ENCODE data around the gene TFRC.
"Not testable (repeated sequence)": the region's sequence is repeated elsewhere in the genome, so short reads cannot be mapped to it uniquely, and the experiment has no call there.

Gene TFRC

DNA sequence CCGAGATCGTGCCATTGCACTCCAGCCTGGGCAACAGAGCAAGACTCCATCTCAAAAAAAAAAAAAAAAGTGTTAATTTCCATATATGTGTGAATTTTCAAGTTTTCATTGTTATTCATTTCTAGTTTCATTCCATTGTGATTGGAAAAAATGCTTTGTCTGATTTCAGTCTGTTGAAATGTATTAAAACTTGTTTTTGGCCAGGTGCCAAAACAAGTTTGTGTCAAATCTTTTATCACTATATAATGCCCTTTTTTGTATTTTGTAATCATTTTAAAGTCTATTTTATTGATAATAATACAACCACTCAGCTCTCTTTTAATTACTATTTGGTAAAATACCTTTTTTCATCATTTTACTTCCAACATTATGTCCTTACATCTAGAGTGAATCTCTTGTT lies 42.5 kb downstream of the TFRC start:
- no peak for TF ChIP-seq ZFX (IDR thresholded peaks at IDR 0.05)
- TF ChIP-seq, protein P1, sequence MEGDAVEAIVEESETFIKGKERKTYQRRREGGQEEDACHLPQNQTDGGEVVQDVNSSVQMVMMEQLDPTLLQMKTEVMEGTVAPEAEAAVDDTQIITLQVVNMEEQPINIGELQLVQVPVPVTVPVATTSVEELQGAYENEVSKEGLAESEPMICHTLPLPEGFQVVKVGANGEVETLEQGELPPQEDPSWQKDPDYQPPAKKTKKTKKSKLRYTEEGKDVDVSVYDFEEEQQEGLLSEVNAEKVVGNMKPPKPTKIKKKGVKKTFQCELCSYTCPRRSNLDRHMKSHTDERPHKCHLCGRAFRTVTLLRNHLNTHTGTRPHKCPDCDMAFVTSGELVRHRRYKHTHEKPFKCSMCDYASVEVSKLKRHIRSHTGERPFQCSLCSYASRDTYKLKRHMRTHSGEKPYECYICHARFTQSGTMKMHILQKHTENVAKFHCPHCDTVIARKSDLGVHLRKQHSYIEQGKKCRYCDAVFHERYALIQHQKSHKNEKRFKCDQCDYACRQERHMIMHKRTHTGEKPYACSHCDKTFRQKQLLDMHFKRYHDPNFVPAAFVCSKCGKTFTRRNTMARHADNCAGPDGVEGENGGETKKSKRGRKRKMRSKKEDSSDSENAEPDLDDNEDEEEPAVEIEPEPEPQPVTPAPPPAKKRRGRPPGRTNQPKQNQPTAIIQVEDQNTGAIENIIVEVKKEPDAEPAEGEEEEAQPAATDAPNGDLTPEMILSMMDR (conservative IDR thresholded peaks at IDR 0.05): no peak
- no peak overlapping the region for H3K27ac ChIP-seq

DNA sequence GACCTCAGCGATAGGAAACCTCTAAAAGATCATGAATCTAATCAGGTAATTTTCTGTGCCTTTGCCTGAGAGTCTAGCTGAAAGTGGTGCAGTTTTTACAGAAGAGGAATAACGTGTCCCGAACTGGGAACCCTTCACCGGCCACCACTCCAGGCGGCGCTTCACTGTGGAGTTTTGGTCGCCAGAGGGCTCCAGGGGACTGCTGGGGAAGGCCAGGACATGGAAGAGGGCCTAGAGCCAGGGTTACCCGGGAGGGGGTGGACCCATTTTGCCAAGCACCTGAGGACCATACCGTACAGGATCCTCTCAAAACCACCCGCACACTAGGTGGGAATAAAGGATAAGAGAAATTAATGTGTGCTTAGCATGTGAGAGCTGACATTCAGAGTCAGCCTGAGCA lies 55.8 kb downstream of the TFRC start:
- H3K27ac ChIP-seq: not testable (repeated sequence)
- TF ChIP-seq, protein P1 (conservative IDR thresholded peaks at IDR 0.05): peak; percentile 86

DNA sequence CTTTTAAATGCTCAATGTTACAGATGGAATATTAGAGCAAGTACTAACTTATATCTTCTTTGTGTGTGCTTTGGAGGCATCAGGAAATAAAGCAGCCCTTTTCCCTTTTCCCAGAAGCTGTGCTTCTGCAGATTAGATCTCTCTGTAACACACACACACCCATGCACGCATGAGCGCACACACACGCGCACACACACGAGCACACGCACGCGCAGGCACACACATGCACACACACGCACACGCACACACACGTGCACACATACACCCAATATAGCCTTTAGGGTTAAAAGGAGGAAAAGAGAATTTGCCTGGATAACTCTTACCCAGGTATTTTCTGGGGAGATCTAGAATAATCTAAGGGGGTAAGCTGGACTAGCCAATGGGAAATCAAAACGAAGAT lies 56.9 kb downstream of the TFRC start:
- TF ChIP-seq, protein P1 (conservative IDR thresholded peaks at IDR 0.05): no peak
- no peak for TF ChIP-seq ZFX (IDR thresholded peaks at IDR 0.05)
- H3K27ac ChIP-seq: no peak overlapping the region

DNA sequence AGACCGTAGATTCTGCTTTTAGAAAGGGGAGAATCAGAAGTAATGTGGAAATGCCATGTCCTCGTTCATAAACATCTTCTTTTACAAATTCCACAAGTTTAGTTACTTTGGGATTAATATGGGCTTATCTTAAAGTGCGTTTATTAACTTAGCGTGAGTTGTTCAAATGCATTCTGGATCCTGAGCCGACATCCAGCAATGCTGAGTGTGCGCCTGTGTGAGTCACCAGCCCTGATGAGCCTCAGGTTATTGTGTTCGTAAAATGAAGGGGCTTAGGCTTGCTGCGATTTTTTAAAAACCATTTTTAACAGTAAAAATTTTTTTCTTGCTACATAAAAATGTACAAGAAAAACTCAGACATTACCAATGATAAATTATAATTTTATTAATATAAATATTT lies 57.9 kb downstream of the TFRC start:
- no peak for TF ChIP-seq ZFX (IDR thresholded peaks at IDR 0.05)
- TF ChIP-seq, protein P1 (conservative IDR thresholded peaks at IDR 0.05): no peak
- no peak overlapping the region for H3K27ac ChIP-seq

DNA sequence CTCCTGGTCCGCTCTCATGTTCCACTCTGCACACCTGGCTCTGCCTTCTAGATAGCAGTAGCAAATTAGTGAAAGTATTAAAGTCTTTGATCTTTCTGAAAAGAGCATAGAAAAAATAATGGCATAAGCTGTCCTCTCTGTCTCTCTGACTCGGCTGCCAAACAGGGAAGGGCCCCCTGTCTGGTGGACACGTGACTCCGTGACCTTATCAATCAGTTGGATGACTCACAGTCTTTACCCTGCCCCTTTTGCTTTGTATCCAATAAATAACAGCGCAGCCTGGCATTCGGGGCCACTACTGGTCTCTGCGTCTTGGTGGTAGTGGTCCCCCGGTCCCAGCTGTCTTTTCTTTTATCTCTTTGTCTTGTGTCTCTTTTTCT lies 59.4 kb downstream of the TFRC start:
- H3K27ac ChIP-seq: peak overlapping the region; percentile 31; the same call in 1 of the 2 replicates

DNA sequence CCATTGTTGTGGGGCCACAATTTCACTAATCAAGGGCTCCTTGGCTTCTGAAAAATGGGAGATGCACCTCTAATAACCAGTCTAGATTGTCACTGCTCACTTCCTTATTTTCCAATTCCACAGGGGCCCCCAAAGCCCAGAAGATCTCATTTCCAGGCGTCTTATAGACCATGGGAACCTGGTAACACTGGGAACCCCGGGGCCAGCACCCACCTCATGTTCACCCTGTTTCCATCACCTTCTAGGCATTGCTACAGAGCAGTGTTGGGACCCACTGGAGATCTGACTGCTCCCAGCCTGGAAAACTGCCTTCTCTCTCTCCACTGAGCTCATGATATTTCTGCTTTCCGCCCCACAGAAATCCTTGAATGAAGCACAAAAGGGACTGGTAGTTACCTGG lies 61.5 kb downstream of the TFRC start:
- H3K27ac ChIP-seq: peak overlapping the region; percentile 17; the same call in 1 of the 2 replicates
- TF ChIP-seq, protein P1 (conservative IDR thresholded peaks at IDR 0.05): no peak
- no peak for TF ChIP-seq ZFX (IDR thresholded peaks at IDR 0.05)

DNA sequence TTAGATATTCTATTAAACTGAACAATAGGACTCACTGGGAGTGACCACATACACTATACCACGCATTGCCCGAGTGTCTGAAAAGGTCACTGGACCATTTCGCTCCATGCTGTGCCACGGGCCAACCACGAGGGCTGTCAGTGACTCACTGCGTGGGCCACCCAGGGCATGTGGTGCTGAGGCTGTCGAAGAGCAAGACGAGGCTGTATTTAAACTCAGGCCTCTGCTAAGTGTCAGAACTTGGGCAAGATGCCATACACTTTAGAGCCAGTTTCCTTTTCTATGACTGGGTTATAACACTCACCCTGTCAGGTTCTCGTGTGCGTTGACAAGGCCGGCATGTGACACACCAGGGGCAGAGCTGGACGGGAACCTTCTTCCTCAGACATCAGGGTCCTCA lies 62.3 kb downstream of the TFRC start:
- H3K27ac ChIP-seq: not testable (repeated sequence)

DNA sequence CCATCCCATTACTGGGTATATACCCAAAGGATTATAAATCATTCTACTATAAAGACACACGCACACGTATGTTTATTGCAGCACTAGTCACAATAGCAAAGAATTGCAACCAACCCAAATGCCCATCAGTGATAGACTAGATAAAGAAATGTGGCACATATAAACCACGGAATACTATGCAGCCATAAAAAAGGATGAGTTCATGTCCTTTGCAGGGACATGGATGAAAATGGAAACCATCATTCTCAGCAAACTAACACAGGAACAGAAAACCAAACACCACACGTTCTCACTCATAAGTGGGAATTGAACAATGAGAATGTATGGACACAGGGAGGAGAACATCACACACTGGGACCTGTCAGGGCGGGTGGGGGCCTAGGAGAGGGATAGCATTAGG lies 63.7 kb downstream of the TFRC start:
- not testable (repeated sequence) for H3K27ac ChIP-seq

DNA sequence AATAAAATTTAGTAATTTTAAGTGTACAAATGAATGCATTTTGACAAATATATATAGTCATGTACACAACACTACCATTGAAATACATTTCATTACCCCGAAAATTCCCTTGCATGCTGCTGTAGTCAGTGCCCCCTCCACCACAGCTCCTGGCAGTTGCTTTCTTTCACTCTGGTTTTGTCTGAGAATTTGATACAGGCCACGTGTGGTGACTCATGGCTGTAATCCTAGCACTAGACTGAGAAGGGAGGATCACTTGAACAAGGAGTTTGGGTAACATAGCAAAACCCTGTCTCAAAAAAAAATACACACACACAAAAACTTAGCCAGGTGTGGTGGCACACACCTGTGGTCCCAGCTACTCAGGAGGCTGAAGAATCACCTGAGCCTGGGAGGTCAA lies 65.4 kb downstream of the TFRC start:
- TF ChIP-seq, protein P1 (conservative IDR thresholded peaks at IDR 0.05): no peak
- TF ChIP-seq ZFX (IDR thresholded peaks at IDR 0.05): no peak
- no peak overlapping the region for H3K27ac ChIP-seq

Data from C4-2B (cell line).